Activated naive CD8-positive, alpha-beta T cell (primary cell): ENCODE measurements around the gene C5orf24.
"Not testable (repeated sequence)": the region's sequence is repeated elsewhere in the genome, so short reads cannot be mapped to it uniquely, and the experiment has no call there.

Experiments
- H3K27ac Mint-ChIP-seq: one replicate; pipeline ENCODE4 v1.8.0; 2021; ENCODE audit warnings: mixed read lengths
- H3K27me3 Mint-ChIP-seq: one replicate; pipeline ENCODE4 v1.8.0; 2021; ENCODE audit warnings: mixed read lengths
- H3K36me3 Mint-ChIP-seq: one replicate; pipeline ENCODE4 v1.8.0; 2021; ENCODE audit warnings: mixed read lengths
- H3K4me1 Mint-ChIP-seq: one replicate; pipeline ENCODE4 v1.8.0; 2021; ENCODE audit warnings: low read depth, mixed read lengths
- H3K4me3 Mint-ChIP-seq: one replicate; pipeline ENCODE4 v1.8.0; 2021; ENCODE audit warnings: mild to moderate bottlenecking, mixed read lengths
- H3K9me3 Mint-ChIP-seq: one replicate; pipeline ENCODE4 v1.8.0; 2021; ENCODE audit warnings: low read depth, mixed read lengths

Gene C5orf24

DNA sequence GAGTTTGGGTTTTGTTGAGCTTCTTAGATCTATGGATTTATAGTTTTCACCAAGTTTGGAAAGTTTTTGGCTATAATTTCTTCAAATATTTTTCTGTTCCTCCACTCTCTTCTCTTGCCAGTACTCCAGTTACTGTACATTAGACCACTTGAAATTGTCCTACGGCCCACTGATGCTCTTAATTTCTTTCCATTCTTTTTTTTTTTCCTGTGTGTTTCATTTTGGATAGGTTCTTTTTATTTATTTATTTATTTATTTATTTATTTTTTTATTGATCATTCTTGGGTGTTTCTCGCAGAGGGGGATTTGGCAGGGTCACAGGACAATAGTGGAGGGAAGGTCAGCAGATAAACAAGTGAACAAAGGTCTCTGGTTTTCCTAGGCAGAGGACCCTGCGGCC is 35.2 kb downstream of the C5orf24 start:
- not testable (repeated sequence) for H3K4me3 Mint-ChIP-seq, H3K27ac Mint-ChIP-seq
- H3K4me1 Mint-ChIP-seq = peaks cover 42% of the 10 kb centered on the region

DNA sequence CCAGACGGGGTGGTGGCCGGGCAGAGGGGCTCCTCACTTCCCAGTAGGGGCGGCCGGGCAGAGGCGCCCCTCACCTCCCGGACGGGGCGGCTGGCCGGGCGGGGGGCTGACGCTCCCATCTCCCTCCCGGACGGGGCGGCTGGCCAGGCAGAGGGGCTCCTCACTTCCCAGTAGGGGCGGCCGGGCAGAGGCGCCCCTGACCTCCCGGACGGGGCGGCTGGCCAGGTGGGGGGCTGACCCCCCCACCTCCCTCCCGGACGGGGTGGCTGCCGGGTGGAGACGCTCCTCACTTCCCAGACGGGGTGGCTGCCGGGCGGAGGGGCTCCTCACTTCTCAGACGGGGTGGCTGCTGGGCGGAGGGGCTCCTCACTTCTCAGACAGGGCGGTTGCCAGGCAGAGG is 35.9 kb downstream of the C5orf24 start:
- peaks cover 35% of the 10 kb centered on the region for H3K4me1 Mint-ChIP-seq
- not testable (repeated sequence) for H3K27ac Mint-ChIP-seq, H3K9me3 Mint-ChIP-seq, H3K36me3 Mint-ChIP-seq, H3K27me3 Mint-ChIP-seq, H3K4me3 Mint-ChIP-seq

More for the DNA sequence above, 35.2 kb downstream of the C5orf24 start:
- not testable (repeated sequence) for H3K36me3 Mint-ChIP-seq, H3K9me3 Mint-ChIP-seq, H3K27me3 Mint-ChIP-seq

DNA sequence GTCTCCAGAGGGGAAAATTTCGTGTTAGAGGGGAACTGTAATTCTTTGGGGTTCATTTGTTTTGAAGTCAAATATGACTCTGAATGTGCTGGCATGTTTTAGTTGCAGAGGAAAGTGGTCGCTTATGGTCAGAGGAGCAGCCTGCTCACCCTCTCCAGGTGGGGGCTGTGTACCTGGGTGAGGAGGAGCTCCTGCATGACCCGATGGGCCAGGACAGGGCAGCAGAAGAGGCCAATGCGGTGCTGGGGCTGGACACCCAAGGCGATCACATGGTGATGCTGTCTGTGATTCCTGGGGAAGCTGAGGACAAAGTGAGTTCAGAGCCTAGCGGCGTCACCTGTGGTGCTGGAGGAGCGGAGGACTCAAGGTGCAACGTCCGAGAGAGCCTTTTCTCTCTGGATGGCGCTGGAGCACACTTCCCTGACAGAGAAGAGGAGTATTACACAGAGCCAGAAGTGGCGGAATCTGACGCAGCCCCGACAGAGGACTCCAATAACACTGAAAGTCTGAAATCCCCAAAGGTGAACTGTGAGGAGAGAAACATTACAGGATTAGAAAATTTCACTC is 41.9 kb downstream of the C5orf24 start:
- no peaks in the 10 kb centered on the region for H3K27me3 Mint-ChIP-seq
- no peak overlapping the region for H3K27ac Mint-ChIP-seq

DNA sequence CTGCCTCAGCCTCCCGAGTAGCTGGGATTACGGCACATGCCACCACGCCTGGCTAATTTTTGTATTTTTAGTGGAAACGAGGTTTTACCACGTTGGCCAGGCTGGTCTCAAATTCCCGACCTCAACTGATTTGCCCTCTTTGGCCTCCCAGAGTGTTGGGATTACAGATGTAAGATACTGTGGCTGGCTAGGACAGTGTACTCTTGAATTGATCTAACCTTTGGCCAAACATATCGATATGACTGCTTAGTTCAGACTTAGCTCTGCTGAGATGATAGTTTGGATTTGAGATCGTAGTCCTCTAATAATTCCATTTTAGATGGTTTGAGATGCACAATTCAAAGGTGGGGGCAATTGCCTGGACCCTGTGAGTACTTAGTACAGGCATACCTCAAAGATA is 43.6 kb downstream of the C5orf24 start:
- H3K36me3 Mint-ChIP-seq = peaks cover 4% of the 10 kb centered on the region
- H3K4me1 Mint-ChIP-seq = peaks cover 19% of the 10 kb centered on the region
- H3K9me3 Mint-ChIP-seq = no peaks in the 10 kb centered on the region
- H3K4me3 Mint-ChIP-seq = no peak overlapping the region
- H3K27me3 Mint-ChIP-seq = no peaks in the 10 kb centered on the region
- peak overlapping the region; percentile 22 for H3K27ac Mint-ChIP-seq

More for the DNA sequence above, 41.9 kb downstream of the C5orf24 start:
- no peak overlapping the region for H3K4me3 Mint-ChIP-seq
- H3K9me3 Mint-ChIP-seq = no peaks in the 10 kb centered on the region
- peaks cover 4% of the 10 kb centered on the region for H3K36me3 Mint-ChIP-seq
- peaks cover 18% of the 10 kb centered on the region for H3K4me1 Mint-ChIP-seq

DNA sequence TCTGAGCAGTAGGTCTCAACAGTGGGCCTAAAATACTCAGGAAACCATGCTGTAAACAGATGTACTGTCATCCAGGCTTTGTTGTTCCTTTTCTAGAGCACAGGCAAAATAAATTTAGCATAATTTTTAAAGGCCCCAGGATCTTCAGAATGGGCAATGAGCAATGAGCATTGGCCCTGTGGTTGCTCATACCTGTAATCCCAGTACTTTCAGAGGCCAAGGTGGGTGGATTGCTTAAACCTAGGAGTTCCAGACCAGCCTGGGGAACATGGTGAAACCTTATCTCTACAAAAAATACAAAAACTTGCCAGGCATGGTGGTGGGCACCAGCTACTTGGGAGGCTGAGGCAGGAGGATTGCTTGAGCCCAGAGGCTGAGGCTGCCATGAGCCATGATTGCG is 45.7 kb downstream of the C5orf24 start:
- H3K36me3 Mint-ChIP-seq = peaks cover 4% of the 10 kb centered on the region
- peaks cover 11% of the 10 kb centered on the region for H3K4me1 Mint-ChIP-seq
- no peak overlapping the region for H3K4me3 Mint-ChIP-seq
- H3K27me3 Mint-ChIP-seq = no peaks in the 10 kb centered on the region
- H3K9me3 Mint-ChIP-seq = no peaks in the 10 kb centered on the region
- H3K27ac Mint-ChIP-seq = no peak overlapping the region

DNA sequence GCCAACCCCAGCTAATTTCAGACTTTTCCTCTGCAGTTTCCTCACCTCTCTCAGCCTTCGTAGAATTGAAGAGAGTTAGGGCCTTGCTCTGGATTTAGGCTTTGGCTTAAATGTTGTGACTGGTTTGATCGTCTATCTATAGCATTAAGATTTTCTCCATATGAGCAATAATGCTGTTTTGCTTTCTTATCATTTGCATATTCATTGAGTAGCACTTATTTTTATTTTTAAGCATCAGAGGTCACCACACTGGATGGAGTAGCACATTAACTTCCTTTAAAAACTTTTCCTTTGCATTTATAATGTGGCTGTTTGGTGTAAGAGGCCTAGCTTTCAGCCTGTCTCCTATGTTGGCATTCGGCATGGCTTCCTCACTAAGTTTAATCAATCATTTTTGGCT is 46.5 kb downstream of the C5orf24 start:
- H3K9me3 Mint-ChIP-seq = no peaks in the 10 kb centered on the region
- no peaks in the 10 kb centered on the region for H3K27me3 Mint-ChIP-seq
- H3K36me3 Mint-ChIP-seq = peaks cover 4% of the 10 kb centered on the region

DNA sequence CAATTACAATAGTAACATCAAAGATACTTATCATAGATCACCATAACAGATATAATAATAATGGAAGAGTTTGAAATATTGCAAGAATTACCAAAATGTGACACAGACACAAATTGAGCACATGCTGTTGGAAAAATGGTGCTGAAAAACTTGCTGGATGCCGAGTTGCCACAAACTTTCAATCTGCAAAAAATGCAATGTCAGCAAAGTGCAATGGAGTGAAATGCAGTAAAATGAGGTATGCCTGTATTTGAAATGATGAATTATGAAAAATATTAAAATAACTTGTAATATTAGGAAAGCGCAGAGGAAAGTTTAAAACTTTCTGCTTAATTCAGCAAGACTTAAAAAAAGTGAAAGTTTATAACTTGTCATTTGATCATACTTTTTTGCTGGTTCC is 47.2 kb downstream of the C5orf24 start:
- H3K27me3 Mint-ChIP-seq = no peaks in the 10 kb centered on the region
- peaks cover 4% of the 10 kb centered on the region for H3K36me3 Mint-ChIP-seq
- no peaks in the 10 kb centered on the region for H3K9me3 Mint-ChIP-seq
- H3K4me1 Mint-ChIP-seq = peaks cover 9% of the 10 kb centered on the region
- no peak overlapping the region for H3K27ac Mint-ChIP-seq
- no peak overlapping the region for H3K4me3 Mint-ChIP-seq

More for the DNA sequence above, 46.5 kb downstream of the C5orf24 start:
- no peak overlapping the region for H3K27ac Mint-ChIP-seq
- H3K4me3 Mint-ChIP-seq = no peak overlapping the region
- peaks cover 9% of the 10 kb centered on the region for H3K4me1 Mint-ChIP-seq

DNA sequence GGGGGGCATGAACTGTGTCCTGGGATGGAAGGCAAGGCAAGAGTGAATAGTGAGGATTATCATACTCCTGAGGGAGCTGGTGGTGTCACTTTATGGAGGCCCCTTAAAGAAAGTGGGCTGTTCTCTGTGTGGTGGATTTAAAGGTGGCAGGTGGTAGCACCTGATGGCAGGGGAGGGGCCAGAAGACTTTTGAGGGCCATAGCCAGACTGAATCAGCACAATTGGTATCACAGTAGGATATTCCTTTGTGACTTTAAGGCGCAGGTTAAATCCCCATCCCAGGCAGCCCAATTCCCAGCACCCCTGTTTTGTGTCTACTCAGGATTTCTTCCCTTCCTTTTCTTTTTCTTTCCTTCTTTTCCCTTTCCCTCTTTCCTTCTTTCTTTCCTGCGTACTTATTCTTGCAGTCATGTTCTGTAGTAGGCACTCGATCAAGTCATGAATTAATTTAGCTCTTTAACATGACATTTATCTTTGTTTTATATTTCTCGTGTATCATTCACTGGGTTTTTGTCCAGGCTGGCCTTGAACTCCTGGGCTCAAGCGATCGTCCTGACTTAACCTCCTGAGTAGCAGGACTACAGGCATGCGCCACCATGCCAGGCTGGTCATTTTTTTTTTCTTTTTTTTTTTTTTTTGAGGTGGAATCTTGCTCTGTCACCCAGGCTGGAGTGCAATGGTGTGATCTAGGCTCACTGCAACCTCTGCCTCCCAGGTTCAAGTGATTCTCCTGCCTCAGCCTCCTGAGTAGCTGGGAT is 48.2 kb downstream of the C5orf24 start:
- no peak overlapping the region for H3K27ac Mint-ChIP-seq
- H3K27me3 Mint-ChIP-seq = no peaks in the 10 kb centered on the region
- peaks cover 5% of the 10 kb centered on the region for H3K4me1 Mint-ChIP-seq
- H3K4me3 Mint-ChIP-seq = no peak overlapping the region
- no peaks in the 10 kb centered on the region for H3K9me3 Mint-ChIP-seq
- H3K36me3 Mint-ChIP-seq = peaks cover 4% of the 10 kb centered on the region

DNA sequence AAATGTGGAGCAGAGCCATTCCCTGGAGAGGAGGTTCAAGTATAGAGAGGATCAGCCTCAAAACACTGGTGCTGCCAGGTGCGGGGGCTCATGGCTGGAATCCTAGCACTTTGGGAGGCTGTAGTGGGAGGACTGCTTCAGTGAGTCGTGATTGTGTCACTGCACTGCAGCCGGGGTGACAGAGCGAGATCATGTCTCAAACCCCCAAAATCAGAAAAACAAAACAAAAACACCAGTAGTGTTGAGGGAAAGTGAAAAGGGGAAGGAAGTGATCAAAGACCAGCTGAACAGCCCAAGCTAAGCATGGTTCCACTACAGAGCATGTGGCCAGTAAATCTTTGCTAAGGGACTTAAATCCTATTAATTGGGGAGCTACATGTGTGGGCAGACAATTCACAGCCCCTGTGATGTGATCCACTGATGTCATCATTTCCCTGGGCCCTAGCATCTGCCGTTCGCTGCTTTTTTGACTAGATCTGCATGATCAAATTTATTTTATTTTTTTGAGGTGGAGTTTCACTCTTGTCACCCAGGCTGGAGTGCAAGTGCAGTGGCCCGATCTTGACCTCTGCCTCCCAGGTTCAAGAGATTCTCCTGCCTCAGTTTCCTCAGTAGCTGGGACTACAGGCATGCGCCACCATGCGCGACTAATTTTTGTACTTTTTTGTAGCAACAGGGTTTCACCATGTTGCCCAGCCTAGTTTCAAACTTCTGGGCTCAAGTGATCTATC is 56.5 kb downstream of the C5orf24 start:
- Mint-ChIP-seq H3K36me3 (no peaks in the 10 kb centered on the region), H3K4me3 (peak overlapping the region; percentile 58), H3K4me1 (peaks cover 14% of the 10 kb centered on the region), H3K27ac (peak overlapping the region; percentile 67), H3K9me3 (no peaks in the 10 kb centered on the region), H3K27me3 (no peaks in the 10 kb centered on the region)

DNA sequence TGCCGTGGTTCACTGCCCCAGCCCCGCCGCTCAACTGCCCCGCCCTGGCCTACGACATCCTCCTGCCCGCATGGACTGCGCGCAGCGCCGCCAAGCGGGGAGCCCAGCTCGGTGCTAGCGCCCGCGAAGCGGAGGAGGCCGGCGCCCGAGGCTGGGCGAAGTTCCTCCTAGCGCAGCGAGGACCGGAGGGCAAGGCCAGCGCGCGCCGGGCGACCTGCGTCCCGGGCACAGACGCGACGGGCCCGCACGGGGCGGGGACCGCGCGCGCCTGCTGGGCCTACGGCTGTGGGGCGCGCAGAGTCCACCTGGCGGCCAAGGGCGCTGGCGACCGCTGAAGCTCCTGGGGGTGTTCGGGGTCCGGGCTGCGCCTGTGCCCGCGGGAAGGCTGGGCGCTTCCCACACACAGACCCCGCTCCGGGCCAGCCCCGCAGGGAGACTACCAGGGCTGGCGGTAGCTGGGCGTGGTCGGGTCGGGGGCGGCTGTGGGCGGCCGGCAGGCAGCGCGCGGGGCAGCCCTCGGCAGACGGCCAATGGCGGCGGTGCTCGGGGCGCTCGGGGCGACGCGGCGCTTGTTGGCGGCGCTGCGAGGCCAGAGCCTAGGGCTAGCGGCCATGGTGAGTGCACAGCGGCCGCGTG is 59.0 kb downstream of the C5orf24 start, which contains the start of gene PCBD2:
Gene PCBD2, plus strand, starts transcription at position 522 of the 636 bp plus-strand sequence. Its CDS starts 9 bp downstream, at position 531.
- peak within 1 kb of the TSS; percentile 98 for H3K27ac Mint-ChIP-seq
- H3K4me1 Mint-ChIP-seq = peaks cover 14% of the 10 kb centered on the region
- H3K27me3 Mint-ChIP-seq = no peaks in the 10 kb centered on the region
- H3K9me3 Mint-ChIP-seq = no peaks in the 10 kb centered on the region
- H3K36me3 Mint-ChIP-seq = no peaks in the 10 kb centered on the region
- peak within 1 kb of the TSS; percentile 96 for H3K4me3 Mint-ChIP-seq

DNA sequence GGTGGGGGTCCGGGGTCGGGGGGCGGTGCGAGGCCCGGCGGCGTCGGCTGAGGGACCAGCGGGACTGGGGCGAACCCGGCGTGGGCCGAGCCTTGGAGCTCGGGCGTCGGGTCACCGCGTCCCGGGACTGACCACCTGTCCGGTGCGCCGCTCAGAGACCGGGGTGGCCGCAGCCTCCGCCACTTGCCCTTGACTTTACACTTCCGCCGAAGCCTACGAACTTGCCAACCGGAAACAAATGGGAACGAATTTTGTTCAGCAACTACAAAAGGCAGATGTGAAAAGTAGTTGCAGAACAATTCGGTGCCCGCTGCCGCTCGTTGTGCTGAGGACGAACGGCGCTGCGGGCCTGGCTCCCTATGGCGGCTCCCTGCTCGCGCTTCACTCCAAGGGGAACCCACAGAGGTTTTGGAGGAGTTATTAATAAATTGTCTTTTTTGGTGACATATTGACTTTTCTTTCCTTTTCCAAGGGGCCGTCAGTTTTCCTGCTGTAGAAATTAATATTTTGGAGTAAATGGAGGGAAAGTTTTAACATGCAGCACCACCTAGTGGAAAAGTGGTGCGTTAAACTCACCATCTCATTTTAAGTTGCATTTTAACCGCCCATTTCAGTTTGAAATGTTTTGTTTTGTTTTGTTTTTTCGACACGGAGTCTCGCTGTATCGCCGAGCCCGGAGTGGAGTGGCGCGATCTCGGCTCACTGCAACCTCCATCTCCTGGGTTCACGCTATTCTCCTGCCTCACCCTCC is 59.7 kb downstream of the C5orf24 start:
- Mint-ChIP-seq H3K27ac (peak overlapping the region; percentile 98), H3K27me3 (no peaks in the 10 kb centered on the region), H3K9me3 (no peaks in the 10 kb centered on the region), H3K4me1 (peaks cover 16% of the 10 kb centered on the region), H3K4me3 (peak overlapping the region; percentile 96), H3K36me3 (no peaks in the 10 kb centered on the region)

DNA sequence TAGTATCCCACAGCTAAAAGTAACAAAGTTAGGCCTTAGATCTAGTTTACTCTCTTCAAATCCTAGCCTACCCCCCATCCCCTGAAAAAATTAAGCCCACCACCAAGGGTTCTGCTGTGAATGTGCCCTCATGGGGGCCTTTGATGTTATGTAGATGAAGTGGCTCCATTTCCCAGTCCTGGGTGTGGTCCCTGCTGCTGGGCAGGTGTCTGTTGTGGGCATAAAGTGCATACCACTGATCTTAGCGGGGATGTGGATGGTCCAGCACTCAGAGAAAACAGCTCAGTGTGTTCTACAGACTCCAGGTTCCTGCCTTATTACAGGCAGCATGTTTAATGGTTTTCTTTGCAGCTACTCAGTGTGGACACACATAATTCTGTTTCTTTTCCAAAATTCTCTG is 61.0 kb downstream of the C5orf24 start:
- H3K4me3 Mint-ChIP-seq = peak overlapping the region; percentile 38

More for the DNA sequence above, 61.0 kb downstream of the C5orf24 start:
- Mint-ChIP-seq H3K4me1 (peaks cover 13% of the 10 kb centered on the region), H3K9me3 (no peaks in the 10 kb centered on the region), H3K36me3 (no peaks in the 10 kb centered on the region), H3K27ac (peak overlapping the region; percentile 50), H3K27me3 (no peaks in the 10 kb centered on the region)
